GM12873 (cell line): ENCODE data around the gene CFAP119.

Source experiments
- TF ChIP-seq, protein P1 (sequence below): IDR thresholded peaks from 2 replicates; pipeline ENCODE4 v1.5.1; 2012; ENCODE audit warnings: low read depth, mild to moderate bottlenecking, moderate library complexity, low read length, control low read depth; ENCODE audit not compliant: insufficient read depth; ENCODE audit errors: missing control alignments

CFAP119 gene

DNA sequence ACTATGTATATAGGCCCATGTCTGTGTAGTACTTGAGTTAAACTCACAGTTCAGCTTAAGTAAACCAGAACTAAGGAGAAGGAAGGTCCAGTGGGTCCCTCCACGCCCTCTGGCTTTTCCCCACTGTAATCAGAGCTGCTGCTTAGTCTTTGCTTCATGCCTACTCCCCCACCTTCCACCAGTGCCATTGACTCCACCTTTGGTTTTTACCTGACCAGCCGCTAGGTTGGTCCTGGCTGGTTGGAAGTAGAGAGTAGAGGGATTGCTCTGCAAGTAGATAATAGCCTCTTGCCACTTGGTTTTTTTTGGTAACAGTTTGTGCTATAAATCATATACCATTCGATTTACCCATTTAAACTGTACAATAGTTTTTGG lies 36.5 kb downstream of the CFAP119 start:
- TF ChIP-seq, protein P1, sequence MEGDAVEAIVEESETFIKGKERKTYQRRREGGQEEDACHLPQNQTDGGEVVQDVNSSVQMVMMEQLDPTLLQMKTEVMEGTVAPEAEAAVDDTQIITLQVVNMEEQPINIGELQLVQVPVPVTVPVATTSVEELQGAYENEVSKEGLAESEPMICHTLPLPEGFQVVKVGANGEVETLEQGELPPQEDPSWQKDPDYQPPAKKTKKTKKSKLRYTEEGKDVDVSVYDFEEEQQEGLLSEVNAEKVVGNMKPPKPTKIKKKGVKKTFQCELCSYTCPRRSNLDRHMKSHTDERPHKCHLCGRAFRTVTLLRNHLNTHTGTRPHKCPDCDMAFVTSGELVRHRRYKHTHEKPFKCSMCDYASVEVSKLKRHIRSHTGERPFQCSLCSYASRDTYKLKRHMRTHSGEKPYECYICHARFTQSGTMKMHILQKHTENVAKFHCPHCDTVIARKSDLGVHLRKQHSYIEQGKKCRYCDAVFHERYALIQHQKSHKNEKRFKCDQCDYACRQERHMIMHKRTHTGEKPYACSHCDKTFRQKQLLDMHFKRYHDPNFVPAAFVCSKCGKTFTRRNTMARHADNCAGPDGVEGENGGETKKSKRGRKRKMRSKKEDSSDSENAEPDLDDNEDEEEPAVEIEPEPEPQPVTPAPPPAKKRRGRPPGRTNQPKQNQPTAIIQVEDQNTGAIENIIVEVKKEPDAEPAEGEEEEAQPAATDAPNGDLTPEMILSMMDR, result no peak

DNA sequence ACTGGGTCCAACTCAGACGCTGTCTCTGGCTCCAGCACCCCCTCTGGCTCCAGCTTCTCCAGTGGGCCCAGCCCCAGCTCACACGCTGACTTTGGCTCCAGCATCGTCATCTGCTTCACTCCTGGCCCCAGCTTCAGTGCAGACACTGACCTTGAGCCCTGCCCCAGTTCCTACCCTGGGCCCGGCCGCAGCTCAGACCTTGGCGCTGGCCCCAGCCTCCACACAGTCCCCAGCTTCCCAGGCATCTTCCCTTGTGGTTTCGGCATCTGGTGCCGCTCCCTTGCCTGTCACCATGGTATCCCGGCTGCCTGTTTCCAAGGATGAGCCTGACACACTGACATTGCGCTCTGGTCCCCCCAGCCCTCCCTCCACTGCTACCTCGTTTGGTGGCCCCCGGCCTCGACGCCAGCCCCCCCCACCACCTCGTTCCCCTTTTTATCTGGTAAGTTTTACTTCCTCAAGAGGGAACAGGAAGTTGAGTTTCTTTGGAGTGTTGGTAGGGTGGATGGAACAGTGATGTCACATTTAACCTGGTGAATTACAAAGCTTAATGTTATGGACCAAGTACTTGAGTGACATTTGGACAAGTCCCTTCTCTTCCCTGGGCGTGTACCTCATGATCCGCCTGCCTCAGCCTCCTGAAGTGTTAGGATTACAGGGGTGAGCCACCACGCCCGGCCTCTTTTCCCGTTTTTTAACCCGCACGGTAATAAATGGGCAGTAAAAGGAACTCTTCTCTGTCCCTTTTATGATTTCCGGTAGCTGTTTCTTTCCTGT lies 37.0 kb downstream of the CFAP119 start:
- TF ChIP-seq, protein P1, result no peak

DNA sequence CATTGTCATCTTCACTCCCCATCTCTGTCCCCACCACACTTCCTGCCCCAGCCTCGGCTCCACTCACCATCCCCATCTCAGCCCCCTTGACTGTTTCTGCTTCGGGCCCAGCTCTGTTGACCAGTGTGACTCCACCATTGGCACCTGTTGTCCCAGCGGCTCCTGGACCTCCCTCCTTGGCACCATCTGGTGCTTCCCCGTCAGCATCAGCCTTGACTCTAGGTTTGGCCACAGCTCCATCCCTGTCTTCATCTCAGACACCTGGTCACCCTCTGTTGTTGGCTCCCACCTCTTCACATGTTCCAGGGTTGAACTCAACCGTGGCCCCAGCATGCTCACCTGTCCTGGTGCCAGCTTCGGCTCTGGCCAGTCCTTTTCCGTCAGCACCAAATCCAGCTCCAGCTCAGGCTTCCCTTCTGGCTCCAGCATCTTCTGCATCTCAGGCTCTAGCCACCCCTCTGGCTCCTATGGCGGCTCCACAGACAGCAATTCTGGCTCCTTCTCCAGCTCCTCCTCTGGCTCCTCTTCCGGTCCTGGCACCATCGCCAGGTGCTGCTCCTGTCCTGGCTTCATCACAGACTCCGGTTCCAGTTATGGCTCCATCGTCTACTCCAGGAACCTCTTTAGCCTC lies 38.0 kb downstream of the CFAP119 start:
- TF ChIP-seq, protein P1, result no peak

DNA sequence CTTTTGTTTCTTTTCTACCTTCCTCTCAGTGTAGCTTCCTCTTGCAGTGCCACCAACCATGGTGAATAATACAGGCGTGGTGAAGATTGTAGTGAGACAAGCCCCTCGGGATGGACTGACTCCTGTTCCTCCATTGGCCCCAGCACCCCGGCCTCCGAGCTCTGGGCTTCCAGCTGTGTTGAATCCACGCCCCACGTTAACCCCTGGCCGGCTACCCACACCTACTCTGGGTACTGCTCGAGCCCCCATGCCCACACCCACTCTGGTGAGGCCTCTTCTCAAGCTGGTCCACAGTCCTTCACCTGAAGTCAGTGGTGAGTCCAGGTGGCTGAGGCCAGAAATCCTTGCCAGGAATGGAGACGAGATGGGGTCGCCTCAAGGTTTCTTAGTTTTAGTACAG lies 38.9 kb downstream of the CFAP119 start:
- TF ChIP-seq, protein P1, result no peak

DNA sequence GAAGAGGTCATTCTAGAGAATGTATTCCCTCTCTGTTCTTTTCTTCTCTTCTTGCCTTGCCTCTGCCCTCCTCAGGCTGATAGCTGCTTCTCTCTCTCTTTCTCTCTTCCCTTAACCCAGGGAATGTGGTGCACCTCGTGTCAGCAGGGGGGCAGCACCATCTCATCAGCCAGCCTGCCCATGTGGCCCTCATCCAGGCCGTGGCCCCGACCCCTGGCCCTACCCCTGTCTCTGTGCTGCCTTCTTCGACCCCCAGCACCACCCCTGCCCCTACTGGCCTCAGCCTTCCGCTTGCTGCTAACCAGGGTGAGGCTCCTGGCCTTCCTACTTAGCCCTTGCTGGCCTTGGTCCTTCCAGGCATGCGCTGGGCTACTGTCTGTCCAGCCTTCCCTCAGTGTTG lies 39.4 kb downstream of the CFAP119 start:
- TF ChIP-seq, protein P1, result no peak

DNA sequence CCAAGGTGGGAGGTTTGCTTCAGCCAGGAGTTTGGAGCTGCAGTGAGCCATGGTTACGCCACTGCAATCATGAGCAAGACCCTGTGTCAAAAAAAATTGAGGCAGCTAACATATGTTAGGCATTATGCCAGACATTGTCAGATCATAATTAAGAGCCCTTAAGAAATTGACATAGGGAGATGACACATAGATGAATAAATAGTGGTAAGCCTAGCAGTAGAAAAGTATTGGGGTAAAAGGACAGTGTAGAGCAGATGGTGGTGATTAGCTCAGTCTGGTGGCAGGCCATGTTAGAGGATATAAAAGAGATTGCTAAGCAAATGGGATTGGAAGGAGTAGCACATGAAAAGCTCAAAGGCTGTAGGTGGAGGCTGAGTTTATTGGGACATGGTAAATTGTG lies 40.3 kb downstream of the CFAP119 start:
- TF ChIP-seq, protein P1, result no peak

DNA sequence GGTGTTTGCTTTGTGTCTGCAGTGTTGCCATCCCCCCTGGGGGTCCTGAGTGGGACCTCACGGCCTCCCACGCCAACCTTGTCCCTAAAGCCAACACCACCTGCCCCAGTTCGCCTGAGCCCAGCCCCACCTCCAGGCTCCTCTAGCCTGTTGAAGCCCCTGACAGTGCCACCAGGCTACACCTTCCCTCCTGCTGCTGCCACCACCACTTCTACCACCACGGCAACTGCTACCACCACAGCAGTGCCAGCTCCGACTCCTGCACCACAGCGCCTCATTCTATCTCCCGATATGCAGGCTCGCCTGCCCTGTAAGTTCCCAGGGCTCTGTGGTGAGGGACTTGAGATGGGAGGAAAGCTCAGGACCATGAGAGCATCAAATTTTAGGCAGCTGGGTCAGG lies 40.7 kb downstream of the CFAP119 start:
- TF ChIP-seq, protein P1, result no peak
